HG03439 (cell line): Measurements from ENCODE around the gene ALPL.

Experiments
- ATAC-seq: cut with Tn5 transposase; IDR thresholded peaks from one replicate; pipeline ENCODE4 v1.9.1; 2021; ENCODE audit warnings: mild to moderate bottlenecking, moderate library complexity; ENCODE audit not compliant: unreplicated experiment

The ALPL gene

GRCh38 chr1:21614419-21615115 lies 105.3 kb downstream of the ALPL start:
- ATAC-seq = no peak

- ATAC-seq = no peak
Measured at GRCh38 chr1:21616372-21616771, 107.1 kb downstream of the ALPL start.

GRCh38 chr1:21617126-21617738 lies 108.0 kb downstream of the ALPL start:
- ATAC-seq = no peak

GRCh38 chr1:21618059-21618458 lies 108.8 kb downstream of the ALPL start:
- no peak for ATAC-seq

- ATAC-seq = no peak
Measured at GRCh38 chr1:21618561-21619374, 109.5 kb downstream of the ALPL start.

GRCh38 chr1:21619375-21619947 lies 110.2 kb downstream of the ALPL start:
- no peak for ATAC-seq

GRCh38 chr1:21620011-21620410 lies 110.8 kb downstream of the ALPL start:
- ATAC-seq = no peak

GRCh38 chr1:21620496-21620895 lies 111.3 kb downstream of the ALPL start:
- no peak for ATAC-seq

- no peak for ATAC-seq
Measured at GRCh38 chr1:21621051-21621450, 111.8 kb downstream of the ALPL start.

GRCh38 chr1:21621761-21622436 lies 112.7 kb downstream of the ALPL start:
- ATAC-seq = no peak

GRCh38 chr1:21622466-21623315 lies 113.5 kb downstream of the ALPL start:
- ATAC-seq = no peak

GRCh38 chr1:21623410-21623961 lies 114.3 kb downstream of the ALPL start:
- no peak for ATAC-seq

GRCh38 chr1:21624571-21625389 lies 115.6 kb downstream of the ALPL start:
- no peak for ATAC-seq

GRCh38 chr1:21625390-21626190 lies 116.4 kb downstream of the ALPL start:
- no peak for ATAC-seq

- no peak for ATAC-seq
Measured at GRCh38 chr1:21626921-21627339, 117.7 kb downstream of the ALPL start.
